Muscle layer of duodenum (tissue), 2 donors: Measurements from ENCODE around the gene SBK3.

Experiments
- H3K27ac ChIP-seq: one replicate; pipeline ENCODE4 v1.7.0; 2013; ENCODE audit warnings: mild to moderate bottlenecking, low read length
- H3K27me3 ChIP-seq: one replicate; pipeline ENCODE4 v1.7.0; 2013; ENCODE audit warnings: low read depth, mild to moderate bottlenecking, control low read depth, low read length
- H3K36me3 ChIP-seq, 2 donors: one replicate each; pipeline ENCODE4 v1.7.0; 2013; ENCODE audit warnings: low read length in 2 of 2, control low read depth in 1 of 2, mild to moderate bottlenecking in 1 of 2; ENCODE audit not compliant: insufficient read depth in 2 of 2, control insufficient read depth in 1 of 2
- H3K4me1 ChIP-seq, 2 donors: one replicate each; pipeline ENCODE4 v1.7.0; 2013; ENCODE audit warnings: low read length in 2 of 2, mild to moderate bottlenecking in 2 of 2, control low read depth in 1 of 2, moderate library complexity in 1 of 2; ENCODE audit not compliant: insufficient read depth in 2 of 2, control insufficient read depth in 1 of 2
- H3K4me3 ChIP-seq, 2 donors: one replicate each; pipeline ENCODE4 v1.7.0; 2013; ENCODE audit warnings: low read length in 2 of 2, low read depth in 1 of 2, mild to moderate bottlenecking in 1 of 2
- H3K9me3 ChIP-seq, 2 donors: one replicate each; pipeline ENCODE4 v1.7.0; 2013; ENCODE audit warnings: low read length in 2 of 2, control low read depth in 1 of 2, mild to moderate bottlenecking in 1 of 2; ENCODE audit not compliant: control insufficient read depth in 1 of 2
- donor health status: healthy.

SBK3 gene

DNA sequence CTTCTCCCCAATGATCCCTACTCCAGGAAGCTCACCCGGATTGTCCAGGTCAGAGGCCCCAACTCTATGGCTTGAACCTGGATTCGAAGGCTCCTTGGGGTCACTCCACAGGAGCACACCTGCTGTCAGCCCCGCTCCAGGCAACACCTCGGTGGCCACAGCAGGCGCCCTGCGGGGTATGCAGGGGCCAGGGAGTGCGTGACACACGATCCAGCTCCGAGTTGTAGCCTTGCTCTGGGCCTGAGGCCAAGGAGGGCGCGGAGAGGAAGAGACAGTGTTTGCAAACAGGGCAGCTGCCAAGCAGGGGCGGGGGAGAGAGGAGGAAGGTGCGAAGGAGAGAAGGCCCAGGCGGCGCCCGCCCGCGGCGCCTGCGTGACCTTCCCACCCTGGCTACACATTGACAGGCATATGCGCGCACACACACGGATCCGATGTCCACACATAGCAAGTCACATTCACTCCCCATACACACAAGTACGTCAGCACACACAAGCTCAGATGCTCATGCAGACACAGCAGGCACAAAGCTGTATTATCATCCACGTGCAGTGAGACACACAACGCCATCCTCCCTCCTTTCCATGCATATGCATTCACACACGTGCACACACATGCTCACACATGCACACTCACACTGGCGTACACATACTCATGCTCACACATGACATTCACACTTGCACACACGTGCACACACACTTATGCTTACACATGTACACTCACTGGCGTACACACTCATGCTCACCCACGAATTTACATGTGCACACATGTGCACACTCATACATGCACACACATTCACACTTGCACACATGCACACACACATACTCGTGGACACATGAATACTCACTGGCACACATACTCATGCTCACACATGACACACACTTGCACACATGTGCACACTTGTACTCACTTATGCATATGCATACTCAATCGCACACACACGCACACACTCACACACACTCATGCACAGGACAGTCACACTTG, 18.8 kb downstream of the SBK3 start:
- no peak overlapping the region for H3K27ac ChIP-seq
- peaks cover 6% of the 10 kb centered on the region for H3K27me3 ChIP-seq
- no peak overlapping the region for H3K4me3 ChIP-seq
- no peaks in the 10 kb centered on the region for H3K36me3 ChIP-seq
- H3K4me1 ChIP-seq, result peaks cover 5 to 23% of the 10 kb centered on the region in 2 donors
- H3K9me3 ChIP-seq, result no peaks in the 10 kb centered on the region

DNA sequence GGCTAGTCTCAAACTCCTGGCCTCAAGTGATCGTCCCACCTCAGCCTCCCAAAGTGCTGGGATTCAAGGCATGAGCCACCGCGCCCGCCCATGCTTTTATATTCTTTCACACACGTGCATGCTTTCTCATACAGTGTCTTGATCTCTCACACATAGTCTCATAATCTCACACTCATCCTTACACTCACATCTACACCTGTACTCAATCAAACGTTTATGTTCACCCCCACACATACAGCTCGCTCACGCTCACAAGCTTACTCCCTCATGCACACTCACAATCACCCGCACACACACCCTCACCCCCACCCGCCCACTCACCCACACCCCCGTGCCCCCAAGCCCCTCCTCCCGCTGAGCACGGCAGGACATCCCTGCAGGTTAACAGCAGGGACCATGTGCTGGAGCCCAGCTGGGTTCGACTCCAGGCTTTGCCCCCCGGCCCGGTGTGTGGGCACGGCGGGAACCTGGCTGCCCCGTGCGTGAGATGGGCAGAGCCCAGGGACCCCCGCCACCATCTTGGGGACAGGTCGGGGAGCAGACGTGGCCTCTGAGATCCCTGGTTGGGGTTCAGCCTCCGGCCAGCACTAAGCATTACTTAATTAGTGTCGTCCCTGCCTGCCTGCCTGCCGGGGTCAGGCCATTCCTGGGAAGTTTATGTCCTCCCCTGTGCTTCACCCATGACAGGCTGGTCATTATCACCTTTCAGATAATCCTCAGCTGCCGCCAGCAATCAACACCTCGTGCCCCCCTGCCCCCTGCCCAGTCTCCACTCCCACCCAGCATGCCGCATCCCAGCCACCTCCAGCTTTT, 19.8 kb downstream of the SBK3 start:
- no peaks in the 10 kb centered on the region for H3K36me3 ChIP-seq
- H3K9me3 ChIP-seq, result no peaks in the 10 kb centered on the region
- peaks cover 6% of the 10 kb centered on the region for H3K27me3 ChIP-seq
- peaks cover 5 to 27% of the 10 kb centered on the region in 2 donors for H3K4me1 ChIP-seq
- H3K27ac ChIP-seq, result no peak overlapping the region
- H3K4me3 ChIP-seq, result no peak overlapping the region

DNA sequence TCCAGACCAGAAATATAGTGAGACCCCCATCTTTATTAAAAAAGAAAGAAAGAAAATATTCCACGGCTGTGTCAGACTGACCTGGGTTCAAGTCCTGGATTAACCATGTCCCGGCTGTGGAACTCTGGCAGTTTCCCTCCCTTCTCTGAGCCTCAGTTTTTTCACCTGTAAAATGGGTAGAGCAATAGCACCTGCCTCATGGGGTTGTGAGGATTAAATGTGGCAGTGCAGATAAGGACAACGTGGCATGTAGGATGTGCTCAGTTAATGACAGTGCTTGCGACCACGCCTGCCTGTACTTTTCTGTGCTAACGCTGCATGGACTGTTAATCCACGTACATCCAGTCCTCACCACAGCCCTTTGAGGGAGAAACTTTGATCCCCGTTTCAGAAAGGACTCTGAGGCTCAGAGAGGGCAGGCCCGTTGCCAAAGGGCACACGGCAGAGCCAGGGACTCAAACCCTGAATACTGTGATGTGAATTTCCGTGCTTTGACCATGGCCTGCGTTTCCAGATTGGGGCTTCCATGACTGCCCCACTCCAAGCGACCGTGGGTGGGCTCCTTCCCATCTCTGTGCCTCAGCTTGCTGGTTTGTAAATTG, 24.6 kb downstream of the SBK3 start:
- Histone ChIP-seq H3K27ac (no peak overlapping the region), H3K4me3 (no peak overlapping the region), H3K4me1 (peaks cover 0 to 21% of the 10 kb centered on the region in 2 donors), H3K9me3 (no peaks in the 10 kb centered on the region), H3K27me3 (no peaks in the 10 kb centered on the region), H3K36me3 (no peaks in the 10 kb centered on the region)

DNA sequence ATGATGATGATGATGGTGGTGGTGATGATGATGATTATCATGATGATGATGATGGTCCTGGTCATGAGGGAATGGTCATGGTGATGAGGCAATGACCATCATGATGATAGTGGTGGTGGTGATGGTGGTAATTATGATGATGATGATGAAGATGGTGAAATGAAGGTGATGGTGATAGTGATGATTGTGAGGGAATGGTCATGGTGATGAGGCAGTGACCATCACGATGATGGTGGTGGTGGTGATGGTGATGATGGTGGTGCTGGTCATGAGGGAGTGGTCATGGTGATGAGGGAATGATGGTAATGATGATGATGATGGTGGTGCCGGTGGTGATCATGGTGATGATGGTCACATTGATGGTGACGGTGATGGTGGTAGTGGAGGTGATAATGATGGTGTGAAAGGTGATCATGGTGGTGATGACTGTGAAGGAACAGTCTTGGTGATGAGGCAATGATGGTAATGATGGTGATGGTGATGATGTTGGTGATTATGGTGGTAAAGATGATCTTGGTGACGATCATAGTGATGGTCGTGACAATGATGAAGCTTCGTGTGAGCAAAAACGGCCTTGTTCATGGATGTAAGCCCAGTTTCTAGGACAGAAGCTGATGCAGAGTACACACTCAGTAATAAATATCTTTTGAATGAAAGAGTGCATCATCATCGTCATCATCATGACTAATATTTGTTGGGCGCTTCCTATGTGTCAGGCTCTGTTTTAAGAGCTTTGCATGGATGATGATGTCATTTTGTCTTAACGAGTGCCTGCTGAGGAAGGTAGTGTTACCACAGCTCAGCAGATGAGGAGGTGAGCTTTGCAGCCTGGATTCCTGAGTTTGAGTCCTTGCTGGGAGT, 25.7 kb downstream of the SBK3 start:
- Histone ChIP-seq H3K36me3 (peaks cover 0 to 3% of the 10 kb centered on the region in 2 donors), H3K27me3 (no peaks in the 10 kb centered on the region), H3K4me3 (no peak overlapping the region), H3K9me3 (no peaks in the 10 kb centered on the region), H3K27ac (no peak overlapping the region), H3K4me1 (peaks cover 0 to 21% of the 10 kb centered on the region in 2 donors)

DNA sequence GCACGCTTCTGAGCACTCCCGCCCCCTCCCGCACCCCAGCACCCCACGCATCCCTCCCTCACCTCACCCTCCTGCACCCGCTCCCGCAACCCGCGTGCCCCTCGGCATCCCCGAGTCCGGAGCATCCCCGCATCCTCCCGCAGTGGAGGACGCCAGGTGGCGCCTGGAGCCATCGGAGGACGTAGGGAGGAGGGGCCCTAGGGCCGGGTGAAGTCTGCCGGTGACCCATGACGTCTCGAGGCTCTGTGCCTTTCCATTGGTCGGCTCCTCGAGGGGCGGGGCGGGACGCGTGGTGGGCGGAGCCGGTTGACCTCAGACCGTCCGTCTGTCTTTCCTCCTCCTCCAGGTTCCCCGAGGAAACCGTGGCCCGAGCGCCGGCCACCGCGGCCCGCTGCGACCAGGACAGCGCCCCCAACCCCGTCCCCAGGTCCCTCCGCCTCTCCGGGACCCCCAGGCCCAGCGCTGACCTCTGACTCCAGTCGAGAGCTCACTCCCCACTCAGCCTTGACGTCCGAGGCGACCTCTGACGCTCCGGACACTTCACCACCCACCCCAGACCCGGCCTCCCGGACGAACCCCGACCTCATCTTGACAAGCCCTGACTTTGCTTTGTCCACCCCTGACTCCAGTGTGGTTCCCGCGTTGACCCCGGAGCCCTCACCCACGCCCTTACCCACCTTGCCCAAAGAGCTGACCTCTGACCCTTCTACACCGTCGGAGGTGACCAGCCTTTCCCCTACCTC, 28.3 kb downstream of the SBK3 start:
- H3K9me3 ChIP-seq, result no peaks in the 10 kb centered on the region
- H3K27me3 ChIP-seq, result no peaks in the 10 kb centered on the region
- H3K4me3 ChIP-seq, result peak overlapping the region; percentile 39 to 47
- peaks cover 0 to 18% of the 10 kb centered on the region in 2 donors for H3K36me3 ChIP-seq
- H3K4me1 ChIP-seq, result peaks cover 0 to 19% of the 10 kb centered on the region in 2 donors
- H3K27ac ChIP-seq, result peak overlapping the region; percentile 86

DNA sequence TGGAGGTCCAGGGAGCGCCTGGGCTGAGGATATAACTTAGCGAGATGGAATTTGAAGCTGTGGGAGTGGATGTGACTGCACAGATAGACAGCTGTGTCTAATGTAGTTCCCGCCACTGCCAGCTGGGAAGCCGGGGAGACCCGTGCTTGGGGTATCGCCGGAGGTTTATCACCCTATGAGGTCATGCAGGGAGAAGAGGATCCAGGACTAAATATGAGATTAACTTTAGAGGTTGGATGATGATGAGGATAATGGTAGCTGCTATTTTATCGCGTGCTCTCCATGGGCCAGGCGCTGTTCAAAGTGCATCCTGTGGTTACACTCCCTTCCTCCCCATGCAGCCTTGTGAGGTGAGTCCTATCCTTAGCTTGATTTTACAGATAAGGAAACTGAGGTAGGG, 37.2 kb downstream of the SBK3 start:
- H3K27ac ChIP-seq, result no peak overlapping the region
- peaks cover 0 to 10% of the 10 kb centered on the region in 2 donors for H3K36me3 ChIP-seq
- no peaks in the 10 kb centered on the region for H3K27me3 ChIP-seq
- no peaks in the 10 kb centered on the region for H3K9me3 ChIP-seq
- no peak overlapping the region for H3K4me3 ChIP-seq
- H3K4me1 ChIP-seq, result peaks cover 0 to 6% of the 10 kb centered on the region in 2 donors

DNA sequence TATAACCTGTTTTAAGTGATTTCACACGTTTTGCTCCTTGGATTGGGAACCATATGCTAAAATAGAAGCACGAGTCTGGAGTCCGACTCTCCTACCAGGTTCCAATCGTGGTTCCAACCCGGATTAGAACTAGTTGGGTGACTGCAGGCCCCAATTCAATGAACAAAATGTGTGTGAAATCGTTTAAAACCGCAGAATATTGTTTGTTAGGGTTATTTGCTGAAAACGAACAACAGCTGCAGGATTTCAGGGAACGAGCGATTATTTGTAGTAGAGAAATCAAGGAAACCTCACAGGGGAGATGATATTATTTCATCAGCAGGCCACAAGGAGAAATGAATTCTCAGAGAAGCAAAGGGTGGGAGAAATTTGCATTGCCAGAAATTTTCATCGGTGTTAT, 40.4 kb downstream of the SBK3 start:
- Histone ChIP-seq H3K27ac (no peak overlapping the region), H3K36me3 (peaks cover 0 to 28% of the 10 kb centered on the region in 2 donors), H3K4me1 (peaks cover 0 to 6% of the 10 kb centered on the region in 2 donors), H3K4me3 (no peak overlapping the region), H3K27me3 (no peaks in the 10 kb centered on the region), H3K9me3 (no peaks in the 10 kb centered on the region)

DNA sequence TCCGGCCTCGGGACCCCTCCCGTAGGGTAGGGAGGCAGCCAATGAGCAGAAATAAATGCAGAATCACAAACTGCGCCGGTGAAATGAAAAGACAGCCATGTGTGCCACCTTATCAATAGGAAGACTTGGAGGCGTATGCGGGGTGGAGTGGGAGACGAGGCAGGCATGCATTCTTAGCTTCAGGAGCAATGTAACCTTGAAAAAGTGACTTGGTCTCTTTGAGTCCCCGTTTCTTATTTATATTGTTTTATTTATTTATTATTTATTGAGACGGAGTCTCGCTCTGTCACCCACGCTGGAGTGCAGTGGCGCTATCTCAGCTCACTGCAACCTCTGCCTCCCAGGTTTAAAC, 41.1 kb downstream of the SBK3 start:
- H3K4me3 ChIP-seq, result peak overlapping the region in 1 of 2 donors; percentile 60
- H3K4me1 ChIP-seq, result peaks cover 0 to 6% of the 10 kb centered on the region in 2 donors
- no peak overlapping the region for H3K27ac ChIP-seq
- no peaks in the 10 kb centered on the region for H3K9me3 ChIP-seq
- peaks cover 0 to 31% of the 10 kb centered on the region in 2 donors for H3K36me3 ChIP-seq
- no peaks in the 10 kb centered on the region for H3K27me3 ChIP-seq

DNA sequence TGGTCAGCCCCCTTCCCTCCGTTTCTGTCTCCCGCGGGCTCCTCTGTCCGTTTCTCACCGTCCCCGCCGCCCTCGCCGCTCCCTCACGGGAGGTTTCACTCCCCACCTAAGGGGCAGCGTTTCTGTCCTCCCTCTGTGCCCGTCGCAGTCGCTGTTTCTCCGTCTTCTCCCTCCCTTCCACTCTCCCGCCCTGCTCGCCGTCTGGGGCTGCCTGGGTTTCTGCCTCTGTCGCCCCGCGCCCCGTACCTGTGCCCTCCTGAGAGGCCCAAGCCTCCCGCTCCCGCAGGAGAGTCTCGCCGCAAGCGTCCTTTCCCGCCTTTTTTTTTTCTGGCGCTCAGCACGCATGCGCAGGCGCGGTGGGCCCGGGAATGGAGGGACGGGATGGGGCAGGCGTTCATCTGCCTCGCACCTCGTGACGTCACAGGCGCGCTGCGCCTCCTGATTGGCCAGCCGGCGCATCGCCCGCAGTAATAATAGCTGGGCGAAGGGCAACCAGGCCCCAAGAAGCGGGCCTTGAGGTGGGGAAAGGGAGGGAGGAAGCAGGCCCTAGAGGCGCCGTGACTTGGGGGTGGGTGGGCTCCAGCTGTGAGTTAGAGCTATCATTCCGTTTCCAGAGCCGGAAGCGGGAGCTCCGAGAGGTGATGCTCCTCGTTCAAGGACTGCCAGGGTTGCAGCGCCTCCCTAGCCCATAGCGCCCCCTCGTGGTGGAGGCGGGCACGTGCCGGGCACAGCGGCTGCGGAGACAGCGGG, 41.7 kb downstream of the SBK3 start:
- Histone ChIP-seq H3K27me3 (no peaks in the 10 kb centered on the region), H3K36me3 (peaks cover 0 to 37% of the 10 kb centered on the region in 2 donors), H3K4me3 (peak overlapping the region; percentile 39 to 60), H3K9me3 (no peaks in the 10 kb centered on the region), H3K27ac (no peak overlapping the region), H3K4me1 (peaks cover 0 to 6% of the 10 kb centered on the region in 2 donors)
